ENCODE measurements around the gene SLC12A2. TPM values are rescaled to one million over a fixed set of nuclear protein-coding genes. Genes with fewer than 3 reads are reported as not detected.

Gene SLC12A2
- total RNA-seq, 4 donors from 2014 or later: 139 to 255 (median 172) TPM

- Histone ChIP-seq H3K27me3 (no peaks in the 10 kb centered on the region), H3K9me3 (peaks cover 0 to 17% (median 0%) of the 10 kb centered on the region in 4 donors), H3K4me3 (no peak overlapping the region), H3K4me1 (peaks cover 0 to 15% (median 0%) of the 10 kb centered on the region in 4 donors), H3K27ac (no peak overlapping the region), H3K36me3 (no peaks in the 10 kb centered on the region)
- no peak for DNase-seq
- no peak for TF ChIP-seq POLR2A (IDR thresholded peaks at IDR 0.05)
- TF ChIP-seq, protein P1, sequence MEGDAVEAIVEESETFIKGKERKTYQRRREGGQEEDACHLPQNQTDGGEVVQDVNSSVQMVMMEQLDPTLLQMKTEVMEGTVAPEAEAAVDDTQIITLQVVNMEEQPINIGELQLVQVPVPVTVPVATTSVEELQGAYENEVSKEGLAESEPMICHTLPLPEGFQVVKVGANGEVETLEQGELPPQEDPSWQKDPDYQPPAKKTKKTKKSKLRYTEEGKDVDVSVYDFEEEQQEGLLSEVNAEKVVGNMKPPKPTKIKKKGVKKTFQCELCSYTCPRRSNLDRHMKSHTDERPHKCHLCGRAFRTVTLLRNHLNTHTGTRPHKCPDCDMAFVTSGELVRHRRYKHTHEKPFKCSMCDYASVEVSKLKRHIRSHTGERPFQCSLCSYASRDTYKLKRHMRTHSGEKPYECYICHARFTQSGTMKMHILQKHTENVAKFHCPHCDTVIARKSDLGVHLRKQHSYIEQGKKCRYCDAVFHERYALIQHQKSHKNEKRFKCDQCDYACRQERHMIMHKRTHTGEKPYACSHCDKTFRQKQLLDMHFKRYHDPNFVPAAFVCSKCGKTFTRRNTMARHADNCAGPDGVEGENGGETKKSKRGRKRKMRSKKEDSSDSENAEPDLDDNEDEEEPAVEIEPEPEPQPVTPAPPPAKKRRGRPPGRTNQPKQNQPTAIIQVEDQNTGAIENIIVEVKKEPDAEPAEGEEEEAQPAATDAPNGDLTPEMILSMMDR (IDR thresholded peaks at IDR 0.05): no peak
These were observed 13.7 kb downstream of the SLC12A2 start for GRCh38 chr5:128097224-128097623.

- Histone ChIP-seq H3K4me1 (peaks cover 0 to 15% (median 0%) of the 10 kb centered on the region in 4 donors), H3K9me3 (peaks cover 0 to 17% (median 0%) of the 10 kb centered on the region in 4 donors), H3K27me3 (no peaks in the 10 kb centered on the region), H3K4me3 (no peak overlapping the region), H3K27ac (no peak overlapping the region), H3K36me3 (no peaks in the 10 kb centered on the region)
- no peak for DNase-seq
- no peak for TF ChIP-seq POLR2A (IDR thresholded peaks at IDR 0.05)
- TF ChIP-seq, protein P1 (IDR thresholded peaks at IDR 0.05): no peak
These were observed 14.2 kb downstream of the SLC12A2 start for GRCh38 chr5:128097781-128098180.

- Histone ChIP-seq H3K9me3 (peaks cover 0 to 17% (median 0%) of the 10 kb centered on the region in 4 donors), H3K27me3 (no peaks in the 10 kb centered on the region), H3K27ac (no peak overlapping the region), H3K4me3 (no peak overlapping the region), H3K36me3 (no peaks in the 10 kb centered on the region), H3K4me1 (peaks cover 0 to 15% (median 0%) of the 10 kb centered on the region in 4 donors)
- no peak for TF ChIP-seq POLR2A (IDR thresholded peaks at IDR 0.05)
- TF ChIP-seq, protein P1 (IDR thresholded peaks at IDR 0.05): no peak
- no peak for DNase-seq
These were observed 16.4 kb downstream of the SLC12A2 start for GRCh38 chr5:128099944-128100343.

DNA sequence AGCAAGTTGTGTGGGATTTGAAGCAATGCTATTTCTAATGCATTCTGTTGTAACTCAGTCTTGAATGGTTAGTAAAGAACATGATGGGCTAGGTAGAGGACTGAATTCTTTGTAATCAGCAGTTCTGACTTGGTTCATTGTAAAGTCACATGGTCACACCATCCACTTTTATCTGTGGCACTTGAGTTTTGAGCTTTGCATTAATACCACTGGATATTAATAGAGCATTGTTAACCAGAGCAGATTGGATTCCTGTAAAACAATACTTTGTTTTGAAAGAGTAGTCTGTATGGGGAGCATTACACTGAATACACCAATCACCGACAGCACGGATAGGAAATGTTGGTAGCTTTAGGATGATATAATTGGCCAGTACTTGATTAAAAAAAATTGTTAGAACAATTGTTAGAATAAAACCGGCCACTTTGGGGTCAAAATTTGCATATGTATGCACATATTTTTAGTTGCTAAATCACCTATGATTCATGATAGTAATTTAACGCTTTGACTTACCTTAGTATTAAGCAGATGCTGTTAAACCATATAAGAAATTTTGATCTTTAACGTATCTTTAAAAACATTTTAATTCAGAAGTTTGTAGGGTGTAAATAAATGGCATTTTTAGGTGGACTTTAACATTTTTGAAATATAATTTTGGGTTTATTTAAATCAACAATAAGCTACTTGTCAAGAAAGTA, 17.4 kb downstream of the SLC12A2 start:
- DNase-seq: no peak
- Histone ChIP-seq H3K9me3 (peaks cover 0 to 17% (median 0%) of the 10 kb centered on the region in 4 donors), H3K4me1 (peaks cover 0 to 15% (median 0%) of the 10 kb centered on the region in 4 donors), H3K27me3 (no peaks in the 10 kb centered on the region), H3K4me3 (no peak overlapping the region), H3K36me3 (no peaks in the 10 kb centered on the region), H3K27ac (no peak overlapping the region)
- no peak for TF ChIP-seq POLR2A (IDR thresholded peaks at IDR 0.05)
- TF ChIP-seq, protein P1 (IDR thresholded peaks at IDR 0.05): no peak

DNA sequence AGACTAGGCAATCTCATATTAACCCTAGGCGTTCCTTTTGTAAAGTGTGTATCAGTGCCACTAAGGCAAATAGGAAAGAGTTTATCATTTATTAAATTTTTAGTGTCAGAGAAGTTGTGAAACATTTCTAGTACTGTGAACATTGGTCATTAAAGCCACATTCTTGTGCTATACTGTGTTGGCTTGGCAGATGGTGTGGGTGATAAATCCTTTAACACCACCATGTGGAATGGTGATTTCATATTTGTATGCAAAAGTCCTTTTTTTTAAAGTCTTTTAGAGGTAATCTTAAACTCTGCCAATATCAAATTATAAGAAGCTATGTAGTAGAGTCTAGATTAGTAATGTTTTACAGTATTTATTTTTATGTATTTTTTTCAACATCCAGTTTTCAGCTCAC, 18.1 kb downstream of the SLC12A2 start:
- no peak for TF ChIP-seq POLR2A (IDR thresholded peaks at IDR 0.05)
- TF ChIP-seq, protein P1 (IDR thresholded peaks at IDR 0.05): no peak
- no peaks in the 10 kb centered on the region for H3K27me3 ChIP-seq
- no peaks in the 10 kb centered on the region for H3K36me3 ChIP-seq
- H3K4me1 ChIP-seq: peaks cover 0 to 15% (median 0%) of the 10 kb centered on the region in 4 donors
- no peak overlapping the region for H3K27ac ChIP-seq
- H3K9me3 ChIP-seq: peaks cover 0 to 14% (median 0%) of the 10 kb centered on the region in 4 donors
- DNase-seq: no peak
- no peak overlapping the region for H3K4me3 ChIP-seq
